Germinal center (tissue), 1 donor: ENCODE data around the gene VAMP5.

ENCODE experiments used
- DNase-seq: peaks from one replicate; pipeline ENCODE4 v3.0.0; 2012; ENCODE audit warnings: mixed read lengths, low spot score

Gene VAMP5

DNA sequence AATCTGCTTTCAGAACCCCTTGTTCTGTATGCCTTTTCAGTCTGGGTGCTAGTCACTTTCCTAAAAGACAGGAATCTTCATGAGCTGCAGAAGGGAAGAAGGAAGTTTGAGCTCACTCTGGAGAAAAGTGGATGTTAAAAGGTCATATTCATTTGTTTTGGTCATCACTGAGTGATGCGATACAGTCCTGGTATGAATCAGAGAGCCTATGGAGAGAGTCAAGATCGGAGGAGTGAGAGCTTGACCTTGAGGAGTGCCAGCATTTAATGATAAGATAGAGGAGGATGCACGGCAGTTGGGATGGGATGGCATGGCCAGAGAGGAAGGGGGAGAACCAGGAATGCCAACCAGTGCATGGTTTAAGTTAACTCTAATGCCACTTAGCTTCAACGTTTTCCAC lies 51.4 kb downstream of the VAMP5 start:
- DNase-seq = no peak

DNA sequence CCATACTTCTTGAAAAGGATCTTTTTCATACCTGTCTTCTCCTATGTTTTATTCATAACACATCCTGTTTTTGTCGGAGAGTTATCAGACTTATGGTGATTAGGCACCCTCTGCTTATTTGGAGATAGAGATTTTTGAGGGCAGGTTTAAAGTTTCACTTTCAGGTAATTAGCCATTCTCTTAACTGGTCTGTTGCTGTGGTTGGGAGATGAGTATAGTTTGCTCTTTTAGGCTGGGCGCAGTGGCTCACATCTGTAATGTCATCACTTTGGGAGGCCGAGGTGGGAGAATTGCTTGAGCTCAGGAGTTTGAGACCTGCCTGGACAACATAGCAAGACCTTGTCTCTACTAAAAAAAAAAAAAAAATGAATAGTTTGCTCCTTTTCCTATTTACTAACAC lies 58.5 kb downstream of the VAMP5 start:
- no peak for DNase-seq
